ENCODE data around the gene FZD4.

DNA sequence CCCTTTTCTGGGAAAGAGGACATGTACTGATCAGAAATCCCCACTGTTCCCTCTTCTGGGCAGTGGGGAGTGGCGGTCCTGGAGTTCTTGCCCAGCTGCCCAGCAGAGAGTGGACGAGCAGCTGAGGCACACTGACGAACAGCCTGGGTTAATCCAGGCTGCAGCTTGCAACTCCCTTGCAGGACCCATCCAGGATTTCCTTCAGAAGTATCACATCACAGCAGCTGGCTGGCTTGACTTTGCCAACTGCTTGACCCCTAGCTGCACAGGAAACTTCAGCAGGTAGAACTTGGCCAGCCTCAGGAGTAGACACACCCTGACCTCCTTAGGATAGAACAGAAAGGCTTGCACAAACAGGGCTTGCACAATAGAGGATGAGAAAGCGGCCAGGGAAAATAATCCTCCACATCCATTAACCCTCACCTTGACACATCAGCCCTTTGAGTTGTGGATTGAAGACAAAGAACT lies 27.9 kb upstream of the FZD4 start:
- TF ChIP-seq, protein P1, sequence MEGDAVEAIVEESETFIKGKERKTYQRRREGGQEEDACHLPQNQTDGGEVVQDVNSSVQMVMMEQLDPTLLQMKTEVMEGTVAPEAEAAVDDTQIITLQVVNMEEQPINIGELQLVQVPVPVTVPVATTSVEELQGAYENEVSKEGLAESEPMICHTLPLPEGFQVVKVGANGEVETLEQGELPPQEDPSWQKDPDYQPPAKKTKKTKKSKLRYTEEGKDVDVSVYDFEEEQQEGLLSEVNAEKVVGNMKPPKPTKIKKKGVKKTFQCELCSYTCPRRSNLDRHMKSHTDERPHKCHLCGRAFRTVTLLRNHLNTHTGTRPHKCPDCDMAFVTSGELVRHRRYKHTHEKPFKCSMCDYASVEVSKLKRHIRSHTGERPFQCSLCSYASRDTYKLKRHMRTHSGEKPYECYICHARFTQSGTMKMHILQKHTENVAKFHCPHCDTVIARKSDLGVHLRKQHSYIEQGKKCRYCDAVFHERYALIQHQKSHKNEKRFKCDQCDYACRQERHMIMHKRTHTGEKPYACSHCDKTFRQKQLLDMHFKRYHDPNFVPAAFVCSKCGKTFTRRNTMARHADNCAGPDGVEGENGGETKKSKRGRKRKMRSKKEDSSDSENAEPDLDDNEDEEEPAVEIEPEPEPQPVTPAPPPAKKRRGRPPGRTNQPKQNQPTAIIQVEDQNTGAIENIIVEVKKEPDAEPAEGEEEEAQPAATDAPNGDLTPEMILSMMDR (conservative IDR thresholded peaks at IDR 0.05): no peak
- no peak for TF ChIP-seq EZH2 (IDR thresholded peaks at IDR 0.05; ENCODE audit: low read depth)
